Fibroblast of skin of right quadriceps (primary cell): ENCODE data around the gene JOSD2.
A peak's percentile ranks its signal among the peaks of the same experiment; 100 is the strongest.

ENCODE experiments used
- DNase-seq: peaks from one replicate; pipeline ENCODE4 v3.0.0-alpha.2; 2013

The JOSD2 gene

GRCh38 chr19:50511069-50511822 lies at the start of gene JOSD2:
Gene JOSD2 (minus strand): TSS chr19:50511191. CDS start chr19:50510431, 760 bp downstream.
- DNase-seq, result peak; percentile 100

- no peak for DNase-seq
Measured at GRCh38 chr19:50559636-50560035, 48.6 kb upstream of the JOSD2 start.

- no peak for DNase-seq
Measured at GRCh38 chr19:50558449-50558848, 47.5 kb upstream of the JOSD2 start.

GRCh38 chr19:50558039-50558438 lies 47.0 kb upstream of the JOSD2 start:
- DNase-seq, result no peak

GRCh38 chr19:50557009-50557613 lies 46.1 kb upstream of the JOSD2 start:
- no peak for DNase-seq

- peak; percentile 54 for DNase-seq
Measured at GRCh38 chr19:50556282-50557008, 45.5 kb upstream of the JOSD2 start.

- peak; percentile 9 for DNase-seq
Measured at GRCh38 chr19:50555450-50556281, 44.7 kb upstream of the JOSD2 start.

GRCh38 chr19:50555033-50555432 lies 44.0 kb upstream of the JOSD2 start:
- no peak for DNase-seq

GRCh38 chr19:50554212-50554611 lies 43.2 kb upstream of the JOSD2 start:
- no peak for DNase-seq

- DNase-seq, result no peak
Measured at GRCh38 chr19:50553134-50553703, 42.2 kb upstream of the JOSD2 start.

- DNase-seq, result no peak
Measured at GRCh38 chr19:50552540-50552939, 41.5 kb upstream of the JOSD2 start.

GRCh38 chr19:50551715-50552187 lies 40.8 kb upstream of the JOSD2 start:
- DNase-seq, result no peak

- DNase-seq, result no peak
Measured at GRCh38 chr19:50551034-50551714, 40.2 kb upstream of the JOSD2 start.

- DNase-seq, result no peak
Measured at GRCh38 chr19:50550594-50550966, 39.6 kb upstream of the JOSD2 start.

- no peak for DNase-seq
Measured at GRCh38 chr19:50549927-50550593, 39.1 kb upstream of the JOSD2 start.

GRCh38 chr19:50549059-50549926 lies 38.3 kb upstream of the JOSD2 start:
- no peak for DNase-seq

GRCh38 chr19:50548191-50549058 lies 37.4 kb upstream of the JOSD2 start:
- DNase-seq, result no peak

- no peak for DNase-seq
Measured at GRCh38 chr19:50547385-50548190, 36.6 kb upstream of the JOSD2 start.
